Aorta (tissue), 4 donors: ENCODE results near the gene ZGLP1. TPM values are rescaled to one million over a fixed set of nuclear protein-coding genes. Genes with fewer than 3 reads are reported as not detected.

Experiments used
- polyA plus RNA-seq, 2 donors: library from polyadenylated mRNA; stranded (reverse); fragments of 200-250 nt; gene quantifications; one replicate each; pipeline ENCODE4 v1.2.3, GENCODE V29; 2013
- total RNA-seq, 2 donors: library from RNA; stranded (reverse); fragmentation: NEBNext Ultra II Directional; extraction: Animal tissue kit (Norgen Biotek cat#: 25700); gene quantifications; one replicate each; pipeline ENCODE4 v1.2.1, GENCODE V29; 2021
- donor health status: healthy with polysubstance abuse.
- donor health status: Bipolar disorder and iron deficiency.
- donor health status: DM: no; HTN: no; CAD: no.
- donor health status: DM: yes; HTN: yes; CAD: no.

ZGLP1 gene
- total and polyA plus RNA-seq, 4 donors = 1.3 to 22.4 (median 2.6) TPM

Other genes starting within 250 kb of the ZGLP1 start
- gene SHFL, start 223.5 kb downstream of the ZGLP1 start, total RNA-seq = 10 to 100 TPM; 32.1 to 50.5 TPM
- 10 to 100 TPM; 20.3 to 70.2 TPM for gene SHFL, start 223.5 kb downstream of the ZGLP1 start, polyA plus RNA-seq
- under 1 TPM; 0.19 to 0.24 TPM for gene ANGPTL6, start 207.1 kb downstream of the ZGLP1 start, total RNA-seq
- under 1 TPM; 0.41 to 0.63 TPM for gene ANGPTL6, start 207.1 kb downstream of the ZGLP1 start, polyA plus RNA-seq
- gene PPAN, start 203.5 kb downstream of the ZGLP1 start, total RNA-seq = 10 to 100 TPM; 24.3 to 30.9 TPM
- 10 to 100 TPM; 13.1 to 24.7 TPM for gene PPAN, start 203.5 kb downstream of the ZGLP1 start, polyA plus RNA-seq
- 10 to 100 TPM in 1 of 2 donors, 1 to 10 TPM in 1; 9.7 to 10.5 TPM for gene P2RY11, start 198.1 kb downstream of the ZGLP1 start, total RNA-seq
- 10 to 100 TPM in 1 of 2 donors, 1 to 10 TPM in 1; 5.3 to 16.0 TPM for gene P2RY11, start 198.1 kb downstream of the ZGLP1 start, polyA plus RNA-seq
- 100 to 1,000 TPM; 143 to 176 TPM for gene EIF3G, start 189.9 kb downstream of the ZGLP1 start, total RNA-seq
- 100 to 1,000 TPM; 162 to 319 TPM for gene EIF3G, start 189.9 kb downstream of the ZGLP1 start, polyA plus RNA-seq
- 10 to 100 TPM; 59.6 to 89.0 TPM for gene DNMT1, start 114.9 kb downstream of the ZGLP1 start, total RNA-seq
- gene DNMT1, start 114.9 kb downstream of the ZGLP1 start, polyA plus RNA-seq = 10 to 100 TPM in 1 of 2 donors, 1 to 10 TPM in 1; 7.1 to 32.7 TPM
- gene S1PR2, start 78.5 kb downstream of the ZGLP1 start, total RNA-seq = 10 to 100 TPM in 1 of 2 donors, 1 to 10 TPM in 1; 9.8 to 14.3 TPM
- 1 to 10 TPM; 3.3 to 4.2 TPM for gene S1PR2, start 78.5 kb downstream of the ZGLP1 start, polyA plus RNA-seq
- gene MRPL4, start 57.6 kb downstream of the ZGLP1 start, total RNA-seq = 10 to 100 TPM; 22.7 to 25.4 TPM
- gene MRPL4, start 57.6 kb downstream of the ZGLP1 start, polyA plus RNA-seq = 10 to 100 TPM; 27.4 to 38.2 TPM
- 10 to 100 TPM; 41.2 to 43.6 TPM for gene ICAM1, start 38.7 kb downstream of the ZGLP1 start, total RNA-seq
- 1 to 10 TPM; 4.0 to 6.0 TPM for gene ICAM1, start 38.7 kb downstream of the ZGLP1 start, polyA plus RNA-seq
- 1 to 10 TPM in 1 of 2 donors, under 1 TPM in 1; 0.93 to 2.8 TPM for gene ICAM4, start 22.9 kb downstream of the ZGLP1 start, total RNA-seq
- gene ICAM4, start 22.9 kb downstream of the ZGLP1 start, polyA plus RNA-seq = not detected
- 1 to 10 TPM; 1.3 to 2.5 TPM for gene ICAM5, start 19.9 kb downstream of the ZGLP1 start, total RNA-seq
- under 1 TPM in 1 of 2 donors, not detected in 1; 0.10 TPM for gene ICAM5, start 19.9 kb downstream of the ZGLP1 start, polyA plus RNA-seq
- gene FDX2, start 6.2 kb upstream of the ZGLP1 start, total RNA-seq = 10 to 100 TPM in 1 of 2 donors, 1 to 10 TPM in 1; 7.5 to 17.3 TPM
- gene FDX2, start 6.2 kb upstream of the ZGLP1 start, polyA plus RNA-seq = 10 to 100 TPM; 25.8 to 26.0 TPM
- gene RAVER1, start 23.7 kb upstream of the ZGLP1 start, total RNA-seq = 10 to 100 TPM; 24.0 TPM
- gene RAVER1, start 23.7 kb upstream of the ZGLP1 start, polyA plus RNA-seq = 10 to 100 TPM in 1 of 2 donors, 1 to 10 TPM in 1; 7.9 to 10.4 TPM
- gene ICAM3, start 29.8 kb upstream of the ZGLP1 start, total RNA-seq = 10 to 100 TPM; 10.1 to 10.5 TPM
- gene ICAM3, start 29.8 kb upstream of the ZGLP1 start, polyA plus RNA-seq = 1 to 10 TPM; 6.3 to 7.8 TPM
- gene TYK2, start 70.8 kb upstream of the ZGLP1 start, total RNA-seq = 100 to 1,000 TPM in 1 of 2 donors, 10 to 100 TPM in 1; 84.5 to 128 TPM
- gene TYK2, start 70.8 kb upstream of the ZGLP1 start, polyA plus RNA-seq = 100 to 1,000 TPM in 1 of 2 donors, 10 to 100 TPM in 1; 33.2 to 253 TPM
- gene CDC37, start 93.7 kb upstream of the ZGLP1 start, total RNA-seq = 100 to 1,000 TPM; 124 to 146 TPM
- gene CDC37, start 93.7 kb upstream of the ZGLP1 start, polyA plus RNA-seq = 100 to 1,000 TPM; 121 to 260 TPM
- gene PDE4A, start 110.7 kb upstream of the ZGLP1 start, total RNA-seq = 10 to 100 TPM; 12.3 to 30.2 TPM
- 10 to 100 TPM in 1 of 2 donors, 1 to 10 TPM in 1; 8.6 to 13.6 TPM for gene PDE4A, start 110.7 kb upstream of the ZGLP1 start, polyA plus RNA-seq
- gene KEAP1, start 193.5 kb upstream of the ZGLP1 start, total RNA-seq = 10 to 100 TPM; 43.6 to 62.8 TPM
- gene KEAP1, start 193.5 kb upstream of the ZGLP1 start, polyA plus RNA-seq = 10 to 100 TPM; 30.9 to 56.2 TPM
- under 1 TPM; 0.39 to 0.99 TPM for gene S1PR5, start 207.6 kb upstream of the ZGLP1 start, total RNA-seq
- 1 to 10 TPM; 1.3 to 1.6 TPM for gene S1PR5, start 207.6 kb upstream of the ZGLP1 start, polyA plus RNA-seq
- gene ATG4D, start 234.1 kb upstream of the ZGLP1 start, total RNA-seq = 10 to 100 TPM; 14.0 to 17.2 TPM
- gene ATG4D, start 234.1 kb upstream of the ZGLP1 start, polyA plus RNA-seq = 10 to 100 TPM; 17.7 to 42.6 TPM